Gastroesophageal sphincter (tissue), 4 donors: ENCODE measurements around the gene CHSY1. TPM values are rescaled to one million over a fixed set of nuclear protein-coding genes. Genes with fewer than 3 reads are reported as not detected.

Experiments used
- ATAC-seq: fragments of 150-250 bp; one replicate; pipeline ENCODE4 v1.9.1; 2016; ENCODE audit warnings: mild to moderate bottlenecking, moderate library complexity
- H3K27ac ChIP-seq, 4 donors: fragments of 200-600 bp; sonication (generic) in 3 of 4; 1 replicate in 3 of 4; 2 replicates in 1 of 4; pipeline ENCODE4 v1.5.1; 2016 to 2019
- H3K27me3 ChIP-seq: fragments of 200-600 bp; sonication (generic); one replicate; pipeline ENCODE4 v1.5.1; 2019
- H3K36me3 ChIP-seq, 2 donors: fragments of 200-600 bp; sonication (generic); one replicate each; pipeline ENCODE4 v1.5.1; 2019; ENCODE audit warnings: control low read depth in 1 of 2
- H3K4me1 ChIP-seq, 3 donors: fragments of 200-600 bp; sonication (generic); 1 replicate in 2 of 3; 2 replicates in 1 of 3; pipeline ENCODE4 v1.5.1; 2016 to 2019; ENCODE audit warnings: control low read depth in 2 of 3
- H3K4me3 ChIP-seq, 2 donors: fragments of 200-600 bp; sonication (generic); one replicate each; pipeline ENCODE4 v1.5.1; 2019; ENCODE audit warnings: mild to moderate bottlenecking in 1 of 2, moderate library complexity in 1 of 2
- H3K9me3 ChIP-seq, 3 donors: fragments of 200-600 bp; sonication (generic); one replicate each; pipeline ENCODE4 v1.5.1; 2017 to 2019; ENCODE audit warnings: control low read depth in 2 of 3
- CTCF ChIP-seq, 4 experiments: fragments of 200-600 bp in 2 of 4; fragments of 450-650 bp in 2 of 4; sonication (generic) in 1 of 4; IDR thresholded peaks; one replicate each; pipeline ENCODE4 v1.5.1; 2017 to 2019; ENCODE audit warnings: antibody characterized with exemption in 4 of 4, mild to moderate bottlenecking in 2 of 4, moderate library complexity in 2 of 4
- EP300 ChIP-seq: sonication (generic); formaldehyde crosslinking; IDR thresholded peaks from one replicate; pipeline ENCODE4 v1.6.1; 2017; ENCODE audit warnings: antibody characterized with exemption, mild to moderate bottlenecking
- POLR2A ChIP-seq, 2 donors: fragments of 450-650 bp; IDR thresholded peaks; one replicate each; pipeline ENCODE4 v1.6.1; 2017; ENCODE audit warnings: antibody characterized with exemption in 2 of 2, mild to moderate bottlenecking in 2 of 2, moderate library complexity in 1 of 2
- POLR2AphosphoS5 ChIP-seq: sonication (generic); formaldehyde crosslinking; IDR thresholded peaks from one replicate; pipeline ENCODE4 v1.6.1; 2017; ENCODE audit warnings: antibody characterized with exemption
- WGBS, 2 donors: methylation state at CpG; one replicate each; pipeline ENCODE4 v1.1.5; 2018; ENCODE audit warnings: low coverage in 1 of 2; 5-methylcytosine and 5-hydroxymethylcytosine counted together
- total RNA-seq, 4 donors: library from RNA; depleted of rRNA; stranded (reverse); fragments of >200 nt; gene quantifications; one replicate each; pipeline ENCODE4 v1.1.0, GENCODE V29; 2016

CHSY1 gene
- total RNA-seq, 4 donors from 2014 or later: 13.8 to 30.6 (median 19.9) TPM

DNA sequence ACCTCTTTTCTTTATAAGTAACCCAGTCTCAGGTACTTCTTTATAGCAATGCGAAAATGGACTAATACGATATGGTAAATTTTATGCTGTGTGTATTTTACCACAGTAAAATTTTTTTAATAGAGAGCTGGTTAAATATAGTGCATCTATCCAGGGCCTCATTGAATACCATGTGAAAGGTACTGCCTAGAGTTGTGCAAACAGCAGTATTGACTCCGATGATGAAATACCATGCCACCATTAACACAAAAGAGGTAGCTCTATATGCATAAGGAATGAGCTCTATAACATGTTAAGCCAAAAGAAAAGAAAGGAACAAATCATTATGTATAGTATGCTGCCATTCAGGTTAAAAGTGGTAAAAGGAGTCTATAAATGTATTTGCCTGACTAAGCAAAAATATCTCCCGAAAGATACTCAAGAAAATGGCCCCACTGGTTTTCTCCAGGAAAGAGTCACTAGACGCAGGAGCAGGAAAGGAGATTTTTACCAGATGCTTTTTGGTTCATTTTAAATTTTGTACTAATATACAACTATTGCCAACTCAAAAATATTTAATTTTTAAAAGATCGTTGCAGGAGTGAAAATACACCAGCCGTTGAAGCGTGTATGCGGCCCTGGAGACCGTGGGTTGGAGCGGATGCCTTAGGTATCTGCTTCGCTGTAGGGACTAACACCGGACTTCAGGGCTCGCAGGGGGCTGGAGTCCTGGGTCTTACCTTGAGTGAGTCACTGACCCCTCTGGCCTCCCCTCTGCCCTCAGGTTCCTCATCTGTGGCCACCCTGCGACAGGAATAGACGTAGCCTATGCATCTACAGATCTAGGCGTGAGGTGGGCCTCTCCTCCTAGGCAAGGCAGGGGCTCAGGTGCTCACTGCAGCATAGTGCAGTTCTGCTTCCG lies 120.1 kb downstream of the CHSY1 start:
- Histone ChIP-seq H3K4me3 (no peak overlapping the region), H3K36me3 (no peaks in the 10 kb centered on the region), H3K27me3 (no peaks in the 10 kb centered on the region), H3K27ac (no peak overlapping the region), H3K4me1 (peaks cover 0 to 21% (median 13%) of the 10 kb centered on the region in 3 donors), H3K9me3 (no peaks in the 10 kb centered on the region)
- WGBS, 2 donors: 79 to 84% methylated on average over 12 to 14 of the region's 18 CpGs
- ATAC-seq: no peak
- TF ChIP-seq EP300: no peak
- TF ChIP-seq CTCF (IDR thresholded peaks at IDR 0.05): no peak
- TF ChIP-seq POLR2A (IDR thresholded peaks at IDR 0.05): no peak
- TF ChIP-seq POLR2AphosphoS5: no peak

- TF ChIP-seq CTCF (IDR thresholded peaks at IDR 0.05) (no peak), EP300 (no peak), POLR2A (IDR thresholded peaks at IDR 0.05) (no peak), POLR2AphosphoS5 (no peak)
- Histone ChIP-seq H3K27me3 (no peaks in the 10 kb centered on the region), H3K4me3 (no peak overlapping the region), H3K4me1 (peaks cover 0 to 25% (median 16%) of the 10 kb centered on the region in 3 donors), H3K27ac (no peak overlapping the region), H3K9me3 (no peaks in the 10 kb centered on the region), H3K36me3 (no peaks in the 10 kb centered on the region)
- no peak for ATAC-seq
- 81 to 90% methylated on average over 4 of the region's 4 CpGs for WGBS, 2 donors
Observed at GRCh38 chr15:101129851-101130380, 121.9 kb downstream of the CHSY1 start.

DNA sequence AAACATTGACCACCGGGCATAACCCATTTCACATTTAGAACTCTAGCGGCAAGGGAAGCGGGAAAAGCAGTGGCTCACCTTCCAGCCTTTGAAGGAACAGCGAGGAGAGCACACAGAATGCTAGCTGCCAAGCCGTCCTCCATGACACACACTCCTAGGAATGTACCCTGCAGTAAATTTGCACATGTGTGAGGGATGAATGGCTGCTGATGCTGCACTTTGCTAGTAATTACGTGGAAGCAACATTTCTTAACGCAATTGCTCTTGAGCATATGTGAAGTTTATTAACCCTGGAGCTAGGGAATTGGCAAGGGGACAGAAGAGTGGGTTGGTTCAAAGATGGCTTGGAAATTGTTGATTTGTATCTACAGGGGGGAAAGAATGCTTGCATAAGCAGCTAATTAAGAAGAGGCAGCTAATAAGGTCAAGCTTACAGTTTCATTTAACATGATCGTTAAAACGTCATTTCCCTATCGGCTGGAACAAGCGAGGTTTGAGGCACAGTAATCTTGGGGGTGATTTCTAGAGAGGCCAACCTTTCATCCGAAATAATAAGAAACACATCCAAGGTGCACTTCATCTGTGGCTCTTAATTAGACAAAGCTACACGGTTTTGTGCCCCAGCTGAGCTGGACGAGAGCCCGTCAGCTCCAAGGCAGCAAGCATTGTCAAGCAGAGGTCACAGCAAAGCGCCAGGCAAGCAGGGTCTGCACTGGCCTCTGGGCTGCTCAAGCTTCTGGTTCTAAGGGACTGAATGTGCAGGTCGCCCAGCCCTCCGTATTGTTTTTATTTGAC lies 123.4 kb downstream of the CHSY1 start:
- peak; percentile 66 for ATAC-seq
- TF ChIP-seq POLR2A (IDR thresholded peaks at IDR 0.05) (no peak), POLR2AphosphoS5 (peak; percentile 48)
- 73 to 79% methylated on average over 11 to 17 of the region's 18 CpGs for WGBS, 2 donors
- peak overlapping the region in 3 of 4 donors; percentile 77 to 79 (median 78) for H3K27ac ChIP-seq
- H3K36me3 ChIP-seq: no peaks in the 10 kb centered on the region
- no peak overlapping the region for H3K4me3 ChIP-seq
- peaks cover 0 to 25% (median 16%) of the 10 kb centered on the region in 3 donors for H3K4me1 ChIP-seq
- no peaks in the 10 kb centered on the region for H3K27me3 ChIP-seq
- no peaks in the 10 kb centered on the region for H3K9me3 ChIP-seq

DNA sequence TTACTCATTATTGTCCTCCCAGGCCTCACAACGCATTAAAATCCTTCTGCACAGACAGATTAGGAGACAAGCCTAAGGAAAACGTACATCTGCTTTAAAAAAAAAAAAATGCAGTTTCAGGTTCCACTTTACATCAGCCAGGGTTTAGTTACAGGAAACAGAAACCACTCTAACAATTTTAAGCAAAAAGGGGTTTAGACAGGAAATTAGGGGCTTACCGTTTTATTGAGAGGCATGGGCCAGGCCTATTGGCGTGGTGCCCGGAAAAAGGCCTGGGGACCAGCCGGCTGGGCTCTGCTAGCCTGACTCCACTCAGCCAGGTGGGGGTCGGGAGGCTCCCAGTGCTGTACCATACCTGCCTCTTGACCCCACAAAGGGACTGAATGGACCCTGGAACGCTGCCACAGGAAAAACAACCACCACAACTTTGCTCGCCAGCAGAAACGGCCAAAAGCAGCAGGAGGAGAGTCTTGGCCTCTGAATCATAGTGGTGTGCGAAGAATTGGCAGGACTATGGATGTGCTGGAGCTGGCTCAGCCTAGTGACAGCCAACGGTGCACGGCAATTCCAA lies 124.3 kb downstream of the CHSY1 start:
- 0 to 14% methylated on average over 4 to 5 of the region's 13 CpGs for WGBS, 2 donors
- ATAC-seq: peak; percentile 89
- no peaks in the 10 kb centered on the region for H3K27me3 ChIP-seq
- H3K4me1 ChIP-seq: peaks cover 0 to 25% (median 16%) of the 10 kb centered on the region in 3 donors
- TF ChIP-seq POLR2A (IDR thresholded peaks at IDR 0.05) (no peak), POLR2AphosphoS5 (peak; percentile 72), CTCF (IDR thresholded peaks at IDR 0.05) (no peak), EP300 (no peak)
- H3K36me3 ChIP-seq: no peaks in the 10 kb centered on the region
- no peak overlapping the region for H3K4me3 ChIP-seq
- H3K9me3 ChIP-seq: no peaks in the 10 kb centered on the region
- H3K27ac ChIP-seq: peak overlapping the region; percentile 4 to 79 (median 78)
